ENCODE measurements around the gene CDIPT.
"Not testable (repeated sequence)": the region's sequence is repeated elsewhere in the genome, so short reads cannot be mapped to it uniquely, and the experiment has no call there.

CDIPT gene, protein sequence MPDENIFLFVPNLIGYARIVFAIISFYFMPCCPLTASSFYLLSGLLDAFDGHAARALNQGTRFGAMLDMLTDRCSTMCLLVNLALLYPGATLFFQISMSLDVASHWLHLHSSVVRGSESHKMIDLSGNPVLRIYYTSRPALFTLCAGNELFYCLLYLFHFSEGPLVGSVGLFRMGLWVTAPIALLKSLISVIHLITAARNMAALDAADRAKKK

DNA sequence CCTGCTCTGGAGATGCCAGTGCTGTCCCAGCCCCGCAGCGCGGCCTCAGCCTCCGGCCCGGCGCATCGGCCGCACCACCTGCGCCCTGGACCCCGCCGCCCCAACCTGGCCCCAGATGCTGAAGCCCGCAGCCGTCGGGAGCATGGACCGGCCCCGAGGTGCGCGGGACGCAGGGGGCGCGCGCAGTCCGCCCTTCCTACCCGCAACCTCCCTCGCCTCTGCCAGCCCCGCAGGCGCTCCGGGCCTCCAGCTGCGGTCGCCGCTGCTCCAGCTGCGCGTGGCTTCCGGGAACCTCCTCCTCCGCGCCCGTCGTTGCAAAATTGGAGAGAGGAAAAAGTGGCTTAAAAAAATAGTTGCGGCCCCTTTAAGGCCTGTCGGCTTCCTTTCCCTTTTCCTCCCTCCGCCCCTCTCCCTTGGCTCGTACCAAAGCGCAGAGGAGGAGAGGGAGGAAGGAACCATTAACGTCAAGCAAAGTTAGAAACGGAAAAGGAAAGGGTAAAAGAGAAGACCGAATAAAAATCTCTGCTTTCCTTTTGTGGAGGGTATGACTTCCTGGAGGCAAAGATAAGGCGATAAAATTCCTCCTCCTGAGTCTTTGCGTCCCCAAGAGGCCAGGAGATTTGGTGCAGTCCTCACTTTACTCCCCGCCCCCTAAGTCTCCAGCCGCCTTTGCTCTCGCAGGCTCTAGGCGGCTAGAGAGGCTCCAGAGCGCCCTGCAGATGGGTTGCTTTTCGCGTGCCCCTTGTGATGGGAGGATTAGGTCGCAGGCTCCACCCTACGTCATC lies at the start of gene CDIPT:
CDIPT (minus strand) TSS at position 343 of the 785 bp plus-strand sequence. CDS start 369 bp downstream, outside the sequence.
- DNase-seq (ENCODE audit: low read depth): peak; percentile 87

DNA sequence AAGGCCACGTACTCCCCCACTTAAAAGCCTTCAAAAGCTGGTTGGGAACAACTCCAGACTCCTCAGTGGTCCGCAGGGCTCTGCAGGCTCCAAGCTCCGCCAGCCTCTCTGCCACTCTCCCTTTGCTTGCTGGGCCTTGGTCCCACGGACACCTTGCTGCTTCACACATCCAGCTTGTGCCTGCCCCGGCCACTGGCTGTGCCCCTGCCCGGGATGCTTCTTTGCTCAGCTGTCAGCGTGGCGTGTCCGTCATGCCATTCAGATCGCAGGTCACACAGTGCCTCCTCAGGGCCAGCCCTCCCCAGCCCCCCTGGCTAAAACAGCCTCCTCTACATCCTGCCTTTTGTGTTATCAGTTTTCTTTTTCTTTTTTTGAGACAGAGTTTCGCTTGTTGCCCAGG lies 49.1 kb upstream of the CDIPT start:
- no peak for DNase-seq (ENCODE audit: low read depth)

DNA sequence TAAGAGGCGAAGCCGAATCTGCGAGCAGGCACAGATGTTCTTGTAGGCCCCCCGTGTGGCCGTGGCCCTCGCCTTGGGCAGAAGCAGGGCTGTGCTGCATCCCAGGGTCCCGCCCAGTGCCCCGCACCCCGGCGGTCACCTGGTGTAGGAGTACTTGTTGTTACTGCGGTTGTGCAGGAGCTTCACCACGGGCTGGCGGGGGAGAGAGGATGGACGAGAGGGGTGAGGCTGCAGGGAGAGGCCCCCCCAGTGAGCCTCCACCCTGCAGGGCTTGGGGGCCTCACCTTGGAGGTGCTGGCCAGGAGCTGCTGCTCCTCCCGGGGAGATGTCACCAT lies 48.6 kb upstream of the CDIPT start:
- no peak for DNase-seq (ENCODE audit: low read depth)

DNA sequence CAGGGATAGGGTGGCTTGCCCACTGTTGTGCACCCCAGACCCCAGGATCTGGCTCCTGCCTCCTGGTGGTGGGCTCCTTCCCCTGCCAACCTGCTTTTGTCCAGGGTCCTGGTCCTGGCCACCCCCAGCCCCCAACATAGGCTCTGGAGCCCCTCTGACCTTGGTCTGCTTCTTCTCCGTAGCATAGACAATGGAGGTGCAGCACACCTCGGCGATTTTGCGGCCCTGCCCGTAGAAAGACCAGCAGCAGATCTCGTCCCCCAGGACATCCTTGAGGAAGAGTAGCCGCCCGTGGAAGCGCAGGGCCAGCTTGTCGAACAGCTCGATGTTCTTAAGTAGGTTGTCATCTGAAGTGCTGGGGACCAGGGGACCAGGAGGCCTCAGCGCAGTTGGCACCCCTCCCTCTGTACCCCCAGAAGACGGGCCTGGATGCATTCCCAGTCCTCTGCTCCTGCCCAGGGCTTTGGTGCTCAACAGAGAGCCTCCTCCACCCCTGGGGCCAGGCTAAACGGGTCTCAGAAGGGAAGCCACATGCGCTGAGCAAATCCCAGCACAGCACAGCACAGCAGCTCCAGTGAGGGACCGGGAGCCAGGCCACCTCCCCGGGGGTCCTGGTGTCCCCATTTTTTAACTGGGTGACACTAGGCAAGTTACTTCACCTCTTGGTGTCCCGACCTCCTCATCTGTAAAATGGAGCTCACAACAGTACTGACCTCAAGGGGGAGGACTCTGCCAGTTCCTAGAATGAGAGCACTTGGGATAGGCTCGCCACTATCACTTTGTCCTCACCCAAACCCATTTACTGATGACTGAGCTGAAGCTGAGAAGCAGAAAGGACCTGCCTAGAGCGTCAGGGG lies 48.0 kb upstream of the CDIPT start:
- DNase-seq (ENCODE audit: low read depth): no peak

DNA sequence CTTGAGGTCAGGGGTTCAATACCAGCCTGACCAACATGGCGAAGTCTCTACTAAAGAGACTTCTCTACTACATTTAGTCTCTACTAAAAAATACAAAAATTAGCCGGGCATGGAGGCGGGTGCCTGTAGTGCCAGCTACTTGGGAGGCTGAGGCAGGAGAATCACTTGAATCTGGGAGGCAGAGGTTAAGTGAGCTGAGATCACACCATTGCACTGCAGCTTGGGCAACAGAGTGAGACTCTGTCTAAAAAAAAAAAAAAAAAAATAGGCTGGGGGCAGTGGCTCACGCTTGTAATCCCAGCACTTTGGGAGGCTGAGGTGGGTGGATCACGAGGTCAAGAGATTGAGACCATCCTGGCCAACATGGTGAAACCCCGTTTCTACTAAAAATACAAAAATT lies 46.8 kb upstream of the CDIPT start:
- not testable (repeated sequence) for DNase-seq (ENCODE audit: low read depth)

DNA sequence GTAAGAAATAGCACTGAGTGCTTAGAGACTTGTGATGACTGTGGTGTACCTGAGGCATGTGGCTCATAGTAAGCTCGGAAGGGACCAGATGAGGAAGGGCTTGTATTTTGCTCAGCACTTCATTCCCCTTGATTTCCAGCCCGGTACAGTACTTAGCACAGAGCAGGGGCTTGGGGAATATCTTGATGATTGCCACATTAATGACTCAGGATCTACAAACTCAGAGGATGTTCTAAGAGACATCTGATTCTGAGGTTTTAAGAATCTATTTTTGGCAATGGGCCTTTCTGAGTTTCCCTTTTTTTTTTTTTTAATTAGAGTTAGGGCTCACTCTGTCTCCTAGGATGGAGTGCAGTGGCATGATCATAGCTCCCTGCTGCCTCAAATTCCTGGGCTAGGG lies 46.4 kb upstream of the CDIPT start:
- DNase-seq (ENCODE audit: low read depth): no peak

DNA sequence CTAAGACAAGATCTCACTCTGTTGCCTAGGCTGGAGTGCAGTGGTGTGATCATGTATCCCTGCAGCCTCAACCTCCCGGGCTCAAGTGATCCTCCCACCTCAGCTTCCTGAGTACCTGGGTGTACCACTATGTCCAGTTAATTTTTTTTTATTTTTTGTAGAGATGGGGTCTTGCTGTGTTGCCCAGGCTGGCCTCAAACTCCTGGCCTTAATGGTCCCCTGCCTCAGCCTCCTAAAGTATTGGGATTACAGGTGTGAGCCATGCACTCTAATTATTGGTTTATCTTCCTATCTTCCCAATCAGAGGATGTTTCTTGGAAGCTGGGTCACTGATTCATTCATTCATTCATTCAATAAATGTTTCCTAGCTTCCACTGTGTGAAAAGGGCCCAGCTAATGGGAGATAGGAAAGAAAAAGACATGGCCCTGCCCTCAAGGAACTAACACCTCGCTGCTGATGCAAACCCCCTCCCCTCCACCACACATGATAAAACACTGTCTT lies 45.7 kb upstream of the CDIPT start:
- no peak for DNase-seq (ENCODE audit: low read depth)

DNA sequence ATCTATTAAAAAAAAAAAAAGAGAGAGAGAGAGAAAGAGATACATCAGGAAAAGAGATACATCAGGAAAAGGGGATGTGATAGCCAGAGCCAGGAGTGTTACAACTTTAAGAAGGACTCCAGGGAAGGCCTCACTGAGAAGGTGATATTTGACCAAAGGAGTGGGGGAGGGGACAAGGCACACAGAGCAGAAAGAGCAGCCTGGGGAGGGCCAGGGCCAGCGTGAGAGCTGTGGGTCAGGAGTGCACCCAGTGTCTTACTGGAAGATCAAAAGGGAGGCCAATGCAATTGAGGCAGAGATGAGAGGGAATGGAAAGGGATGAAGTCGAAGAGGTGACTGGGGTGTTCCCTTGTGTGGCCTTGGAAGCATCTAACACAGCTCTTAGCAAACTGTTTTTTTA lies 44.9 kb upstream of the CDIPT start:
- DNase-seq (ENCODE audit: low read depth): no peak

DNA sequence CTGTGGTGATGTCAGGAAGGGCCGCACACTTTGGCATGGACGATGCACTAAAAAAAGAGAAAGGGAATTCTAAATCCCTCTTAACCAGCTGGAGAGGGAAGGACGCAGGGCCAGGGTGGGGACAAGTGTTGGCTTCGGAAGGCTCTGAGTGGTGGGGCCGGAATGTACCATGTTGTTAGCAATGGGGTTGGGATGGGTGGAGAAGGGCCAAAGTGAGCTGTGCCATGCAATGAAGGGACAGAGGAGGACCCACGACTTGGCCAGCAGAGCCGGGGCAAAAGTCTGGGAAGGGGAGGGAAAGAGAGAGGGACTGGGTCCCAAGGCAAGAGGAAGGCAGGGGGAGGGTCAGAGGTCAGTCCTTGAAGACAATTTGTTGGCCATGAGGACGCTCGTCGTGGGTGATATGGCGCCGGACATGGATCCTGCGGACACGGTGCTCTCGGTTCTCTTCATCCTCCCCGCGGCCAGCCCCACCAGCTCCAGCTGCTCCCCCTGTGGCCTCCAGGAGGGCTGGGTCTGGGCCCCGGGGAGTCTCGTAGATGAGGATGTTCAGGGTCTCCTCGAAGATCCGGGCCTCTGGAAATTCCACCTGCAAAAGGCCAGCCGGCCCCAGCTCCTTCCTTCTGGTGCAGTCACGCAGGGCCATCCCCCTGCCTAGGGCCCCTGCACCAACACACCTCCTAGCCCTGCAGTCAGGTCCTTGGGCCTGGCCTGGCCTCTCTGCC lies 43.7 kb upstream of the CDIPT start:
- DNase-seq (ENCODE audit: low read depth): no peak

DNA sequence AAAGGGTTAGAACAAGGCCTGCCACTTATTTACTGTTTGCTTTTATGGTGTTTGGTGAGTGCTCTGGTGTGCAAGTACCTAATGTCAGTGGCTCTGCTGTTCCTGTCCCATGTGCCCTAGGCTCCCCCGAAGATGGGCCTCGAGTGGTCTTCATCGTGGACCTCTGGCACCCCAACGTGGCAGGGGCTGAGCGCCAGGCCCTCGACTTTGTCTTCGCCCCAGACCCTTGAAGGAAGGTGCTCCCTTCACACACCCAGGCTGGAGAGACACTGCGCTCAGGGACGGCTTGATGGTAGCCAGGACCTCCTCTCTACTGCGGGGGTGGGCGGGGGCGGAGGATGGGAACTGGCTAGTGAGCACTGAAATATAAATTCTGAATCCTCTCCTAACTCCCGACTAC lies 42.6 kb upstream of the CDIPT start:
- DNase-seq (ENCODE audit: low read depth): no peak

DNA sequence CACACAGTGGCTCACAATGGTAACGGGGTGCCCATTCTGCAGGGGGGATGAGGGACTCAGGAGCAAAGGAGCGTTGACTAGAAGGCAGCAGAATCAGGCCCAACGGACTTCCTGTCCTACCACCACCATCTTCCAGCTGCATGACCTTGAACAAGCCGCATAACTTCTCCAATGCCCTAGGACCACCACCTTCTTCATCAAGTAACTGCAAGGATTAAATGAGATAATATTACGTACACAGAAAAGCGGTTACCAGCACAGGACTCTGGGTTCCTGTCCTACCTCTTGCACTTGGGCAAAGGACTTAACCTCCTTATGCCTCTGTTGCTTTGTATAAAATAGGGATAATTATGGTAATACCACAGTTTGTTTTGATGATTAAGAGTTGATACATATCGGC lies 41.9 kb upstream of the CDIPT start:
- no peak for DNase-seq (ENCODE audit: low read depth)

DNA sequence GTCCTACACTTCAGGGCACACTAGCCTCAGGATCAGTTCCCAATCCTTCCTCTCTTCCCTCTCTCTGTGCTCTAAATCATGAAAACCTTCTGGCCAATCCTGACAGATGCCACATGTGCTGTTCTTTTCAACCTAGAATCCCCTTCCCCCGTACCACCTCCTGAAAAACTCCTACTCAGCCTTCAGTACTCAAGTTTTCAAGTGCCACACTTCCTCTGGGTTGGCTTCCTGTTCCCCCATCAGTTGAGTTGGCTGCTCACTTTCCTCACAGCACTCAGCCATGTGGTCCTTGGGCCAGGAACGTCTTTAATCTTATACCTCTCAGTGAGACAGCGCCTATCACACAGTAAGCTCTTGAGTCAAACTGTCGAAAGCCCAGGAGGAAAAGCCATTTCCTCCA lies 40.6 kb upstream of the CDIPT start:
- DNase-seq (ENCODE audit: low read depth): no peak

DNA sequence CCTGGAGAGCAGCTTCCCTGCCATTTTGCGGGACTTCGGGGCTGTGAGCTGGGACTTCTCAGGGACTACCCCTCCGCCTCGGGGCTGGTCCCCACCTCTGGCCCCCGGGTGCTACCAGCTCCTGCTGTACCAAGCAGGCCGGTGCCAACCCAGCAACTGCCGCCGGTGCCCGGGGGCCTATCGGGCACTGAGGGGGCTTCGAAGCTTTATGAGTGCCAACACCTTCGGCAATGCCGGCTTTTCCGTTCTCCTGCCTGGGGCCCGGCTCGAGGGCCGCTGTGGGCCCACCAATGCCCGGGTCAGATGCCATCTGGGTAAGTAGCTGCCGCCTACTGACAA lies 38.5 kb upstream of the CDIPT start:
- DNase-seq (ENCODE audit: low read depth): no peak

DNA sequence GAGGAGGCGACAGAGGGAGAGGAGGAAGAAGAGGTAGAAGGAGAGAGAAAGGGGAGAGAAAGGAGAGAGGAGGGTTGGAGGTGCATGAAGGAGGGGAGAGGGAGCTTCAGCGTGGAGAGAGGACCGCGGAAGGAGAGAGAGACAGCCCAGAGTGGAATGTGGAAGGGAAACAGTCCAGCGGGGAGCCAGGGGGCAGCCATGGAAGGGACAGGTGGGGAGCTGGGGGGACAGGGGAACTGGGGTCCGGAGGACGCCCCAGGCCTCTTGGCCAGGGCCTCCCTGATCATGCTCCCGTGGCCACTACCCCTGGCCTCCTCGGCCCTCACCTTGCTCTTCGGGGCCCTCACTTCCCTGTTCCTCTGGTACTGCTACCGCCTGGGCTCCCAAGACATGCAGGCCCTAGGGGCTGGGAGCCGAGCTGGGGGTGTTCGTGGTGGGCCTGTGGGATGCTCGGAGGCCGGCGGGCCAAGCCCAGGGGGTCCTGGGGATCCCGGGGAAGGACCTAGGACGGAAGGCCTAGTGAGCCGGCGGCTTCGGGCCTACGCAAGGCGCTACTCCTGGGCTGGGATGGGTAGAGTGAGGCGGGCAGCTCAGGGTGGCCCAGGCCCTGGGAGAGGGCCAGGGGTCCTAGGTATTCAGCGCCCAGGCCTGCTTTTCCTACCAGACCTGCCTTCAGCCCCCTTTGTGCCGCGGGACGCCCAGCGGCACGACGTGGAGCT lies 38.0 kb upstream of the CDIPT start:
- no peak for DNase-seq (ENCODE audit: low read depth)

DNA sequence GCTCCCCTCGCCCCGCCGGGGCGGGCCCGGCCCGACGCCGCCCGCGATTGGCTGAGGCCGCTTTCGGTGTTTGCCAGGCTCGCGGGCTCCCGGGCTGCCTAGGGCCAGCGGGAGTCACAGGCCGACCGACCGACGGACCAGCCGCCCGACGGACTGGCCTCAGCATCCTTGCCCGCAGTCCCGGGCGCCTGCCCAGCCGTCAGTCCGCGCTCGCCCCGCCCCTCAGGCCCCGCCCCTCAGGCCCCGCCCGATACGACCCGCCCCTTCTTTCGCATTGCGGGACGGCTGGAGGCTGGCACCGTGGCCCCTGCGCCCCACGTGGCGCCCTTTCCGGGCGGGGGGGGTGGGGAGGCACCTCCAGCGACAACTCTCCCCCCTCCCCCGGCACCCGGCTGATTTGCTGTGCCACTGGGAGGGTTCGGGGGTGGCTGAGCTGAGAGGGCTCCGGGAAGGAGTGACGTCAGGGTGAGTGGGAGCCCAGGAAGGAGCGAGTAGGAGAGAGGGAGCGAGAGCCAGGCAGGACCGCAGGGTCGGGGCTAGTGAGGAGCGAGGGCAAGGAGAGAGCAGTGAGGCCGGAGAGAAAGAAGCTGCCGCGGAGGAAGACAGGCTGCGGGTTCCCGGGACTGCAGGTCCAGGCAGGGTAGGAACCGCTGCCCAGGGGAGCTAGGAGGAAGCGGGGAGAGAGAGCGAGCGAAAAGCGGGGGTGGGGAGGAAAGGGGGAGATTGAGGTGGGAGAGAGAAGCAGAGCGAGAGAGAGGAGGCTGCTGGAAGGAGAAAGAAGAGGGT lies 37.3 kb upstream of the CDIPT start, which contains the start of gene ASPHD1:
ASPHD1 (plus strand) TSS at position 387 of the 786 bp plus-strand sequence. CDS start 484 bp downstream, outside the sequence.
- peak; percentile 59 for DNase-seq (ENCODE audit: low read depth)

DNA sequence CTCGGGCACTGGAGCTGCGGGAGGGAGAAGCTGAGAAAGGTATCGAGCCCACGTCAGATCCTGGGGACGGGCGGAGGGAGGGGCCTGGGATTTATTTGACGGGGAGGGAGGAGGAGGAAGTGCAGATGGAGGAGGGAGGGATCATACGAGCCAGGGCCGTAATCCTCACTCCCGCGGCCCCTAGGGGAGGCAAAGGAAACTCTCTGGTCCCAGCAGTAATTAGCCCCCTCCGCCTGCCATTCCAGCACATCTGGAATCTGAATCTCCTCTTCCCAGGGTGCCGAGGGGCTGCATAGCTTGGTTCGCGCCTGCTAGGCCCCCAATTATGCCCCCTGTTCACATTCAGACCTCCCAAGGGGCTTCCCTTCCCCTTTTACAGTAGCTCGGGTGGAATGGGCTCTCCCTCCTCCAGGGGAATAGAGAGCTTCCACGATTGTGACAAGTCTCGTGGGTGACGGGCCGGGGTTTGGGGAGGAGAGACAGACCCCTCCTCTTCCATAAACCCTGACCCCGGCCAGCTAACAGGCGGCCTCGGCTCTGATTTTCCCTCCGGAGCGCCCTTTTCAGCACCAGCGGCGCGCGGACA lies 36.6 kb upstream of the CDIPT start, which contains the start of gene SEZ6L2:
SEZ6L2 (minus strand) TSS at position 35 of the 586 bp plus-strand sequence. CDS start 531 bp downstream, outside the sequence.
- peak; percentile 61 for DNase-seq (ENCODE audit: low read depth)

DNA sequence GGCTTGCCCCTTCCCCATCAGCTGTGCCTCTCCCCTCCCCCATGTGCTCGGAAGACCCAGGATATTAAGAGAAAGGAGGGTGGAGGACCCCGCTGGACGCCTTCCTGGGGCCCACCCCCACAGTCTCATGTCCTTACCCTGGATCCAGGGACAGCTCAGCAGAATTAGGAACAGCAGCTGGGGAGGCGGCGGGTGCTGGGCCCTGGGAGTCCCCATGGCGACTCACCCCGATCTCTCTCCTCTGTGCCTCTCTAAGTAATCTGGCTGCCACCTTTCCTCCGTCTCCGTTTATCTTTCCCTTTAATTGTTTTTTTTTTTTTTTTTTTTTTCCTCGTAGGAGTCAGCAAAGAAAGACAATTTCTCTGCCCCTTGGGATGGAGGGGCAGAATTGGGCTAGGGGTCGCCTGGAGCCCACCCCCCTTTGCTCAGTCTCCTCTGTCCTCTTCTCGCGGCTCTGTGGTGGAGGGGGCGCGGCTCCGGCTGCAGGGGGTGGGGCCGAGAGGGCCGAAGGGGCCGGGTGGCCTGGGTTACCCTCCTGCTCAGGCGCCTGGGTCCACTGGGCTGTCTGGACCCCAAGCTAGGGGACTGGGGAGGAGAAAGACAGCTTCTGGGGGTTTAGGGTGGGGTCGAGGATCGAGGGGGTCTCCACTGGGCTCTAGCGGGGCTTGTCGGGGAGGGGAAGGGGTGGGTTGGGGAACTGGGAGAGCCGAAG lies 35.9 kb upstream of the CDIPT start:
- no peak for DNase-seq (ENCODE audit: low read depth)

DNA sequence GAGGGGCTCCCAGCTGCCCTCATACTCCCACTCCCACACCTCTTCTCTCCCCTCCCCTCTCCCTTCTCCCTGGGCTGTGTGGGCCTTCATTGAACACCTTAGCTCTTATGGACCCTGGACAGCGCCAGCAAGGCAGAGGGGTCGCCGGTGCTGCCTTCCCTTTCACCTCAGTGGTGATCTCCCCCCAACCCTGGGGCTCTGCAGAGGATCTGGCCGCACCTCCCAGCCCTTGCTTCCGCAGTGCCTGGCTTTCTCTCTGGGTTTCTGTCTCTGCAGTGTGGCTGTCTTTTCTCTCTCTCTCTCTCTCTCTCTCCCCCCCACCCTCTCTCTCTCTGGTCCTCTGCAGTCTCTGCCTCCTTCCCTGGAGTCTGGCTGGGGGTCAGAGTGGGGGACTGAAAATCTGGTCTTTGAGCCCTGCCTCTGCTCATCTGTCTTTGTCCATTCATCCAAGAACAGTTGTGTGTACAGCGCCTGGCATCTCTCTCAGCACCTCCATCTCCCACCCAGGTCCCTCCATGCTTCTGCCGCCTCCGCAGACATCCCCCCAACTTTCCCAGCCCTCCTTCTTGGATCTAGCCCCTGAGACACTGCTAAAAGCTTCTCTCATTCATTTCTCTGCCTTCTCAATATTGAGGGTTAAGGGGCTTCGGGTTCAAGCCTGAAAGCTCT lies 35.2 kb upstream of the CDIPT start:
- no peak for DNase-seq (ENCODE audit: low read depth)

DNA sequence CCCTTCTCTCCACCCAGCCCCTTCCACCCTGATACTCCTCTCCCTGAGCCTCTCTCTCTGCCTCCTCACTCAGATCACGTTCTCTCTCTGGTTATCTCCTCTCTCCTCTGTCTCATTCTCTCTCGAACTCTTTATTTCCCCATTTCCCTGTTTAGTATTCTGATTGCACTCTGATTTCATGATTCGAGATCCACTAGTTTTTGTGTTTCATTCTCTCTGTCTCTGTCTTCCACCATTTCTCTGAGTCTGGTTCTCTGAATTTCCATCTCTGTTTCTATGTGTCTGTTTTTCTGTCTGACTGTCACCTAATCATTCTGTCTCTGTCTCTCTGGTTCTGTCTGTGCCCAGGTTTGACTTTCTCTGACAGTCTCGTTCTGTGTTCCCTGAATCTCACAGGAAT lies 34.3 kb upstream of the CDIPT start:
- no peak for DNase-seq (ENCODE audit: low read depth)
